Measurements from ENCODE around the gene NFIB.

DNA sequence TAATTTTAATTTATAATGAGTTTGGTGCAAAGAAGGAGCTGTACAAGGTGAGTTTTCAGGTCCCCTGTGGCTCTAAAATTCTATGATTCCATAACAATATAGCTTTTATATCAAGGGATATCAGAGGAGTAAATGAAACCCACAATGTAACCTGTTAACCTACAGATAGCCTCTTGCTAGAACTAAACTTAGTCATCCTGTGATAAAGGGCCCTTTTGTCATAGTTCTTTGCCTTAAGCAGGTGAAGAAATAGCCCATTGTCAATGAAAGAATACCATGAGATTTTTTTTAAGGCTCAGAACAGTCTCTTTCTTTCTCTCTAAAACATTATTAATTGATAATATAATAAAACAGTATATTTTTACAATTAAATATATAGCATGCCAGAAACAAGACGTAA is 127.8 kb downstream of the NFIB start:
- no peak for TF ChIP-seq YY1 (IDR thresholded peaks at IDR 0.05; ENCODE audit: low read depth, low read length)
- TF ChIP-seq CTCF (IDR thresholded peaks at IDR 0.05; ENCODE audit: control extremely low read depth in 1 of 3, insufficient read depth in 1 of 3, low read depth in 1 of 3, low read length in 3 of 3) = no peak
- TF ChIP-seq POLR2A (IDR thresholded peaks at IDR 0.05; ENCODE audit: control extremely low read depth in 1 of 2, low read depth in 2 of 2, low read length in 2 of 2) = no peak
- no peak for TF ChIP-seq TEAD4 (IDR thresholded peaks at IDR 0.05; ENCODE audit: low read depth, low read length)
